Activated gamma-delta T cell treated with anti-CD3 and anti-CD28 coated beads, Interleukin-2, amount 50 U/mL, for 16 hours (primary cell): ENCODE data around the gene AGPAT2.
"Not testable (repeated sequence)": the region's sequence is repeated elsewhere in the genome, so short reads cannot be mapped to it uniquely, and the experiment has no call there.

Experiments used
- DNase-seq: peaks from one replicate; pipeline ENCODE4 v3.0.0-alpha.2; 2020; ENCODE audit warnings: low read depth

Gene AGPAT2

DNA sequence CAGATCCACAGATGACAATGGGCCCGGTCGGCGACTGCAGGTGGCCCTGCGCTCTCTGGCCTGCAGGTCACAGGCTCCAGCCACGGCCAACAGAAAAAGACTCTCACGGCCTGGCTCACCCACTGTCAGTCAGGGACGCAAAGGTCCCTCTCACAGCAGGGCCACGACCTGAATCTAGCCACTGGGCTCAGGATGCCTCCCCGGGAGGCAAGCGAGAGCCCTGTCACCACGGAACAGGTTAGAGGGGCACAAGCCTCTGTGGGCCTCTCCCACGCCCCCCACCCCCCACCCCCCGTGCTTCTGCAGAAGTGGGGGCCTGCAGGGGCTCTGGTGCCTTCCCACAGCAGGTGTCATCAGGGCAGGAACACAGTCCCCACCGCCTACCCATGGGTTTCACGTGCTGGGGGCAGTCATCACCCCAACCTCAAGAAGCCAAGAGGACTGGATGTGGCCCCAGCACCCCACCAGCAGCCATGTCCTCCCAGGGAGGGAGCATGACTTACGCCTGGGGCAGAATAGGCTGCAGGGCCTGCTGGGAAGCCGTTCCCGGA is 41.8 kb downstream of the AGPAT2 start:
- DNase-seq, result no peak

DNA sequence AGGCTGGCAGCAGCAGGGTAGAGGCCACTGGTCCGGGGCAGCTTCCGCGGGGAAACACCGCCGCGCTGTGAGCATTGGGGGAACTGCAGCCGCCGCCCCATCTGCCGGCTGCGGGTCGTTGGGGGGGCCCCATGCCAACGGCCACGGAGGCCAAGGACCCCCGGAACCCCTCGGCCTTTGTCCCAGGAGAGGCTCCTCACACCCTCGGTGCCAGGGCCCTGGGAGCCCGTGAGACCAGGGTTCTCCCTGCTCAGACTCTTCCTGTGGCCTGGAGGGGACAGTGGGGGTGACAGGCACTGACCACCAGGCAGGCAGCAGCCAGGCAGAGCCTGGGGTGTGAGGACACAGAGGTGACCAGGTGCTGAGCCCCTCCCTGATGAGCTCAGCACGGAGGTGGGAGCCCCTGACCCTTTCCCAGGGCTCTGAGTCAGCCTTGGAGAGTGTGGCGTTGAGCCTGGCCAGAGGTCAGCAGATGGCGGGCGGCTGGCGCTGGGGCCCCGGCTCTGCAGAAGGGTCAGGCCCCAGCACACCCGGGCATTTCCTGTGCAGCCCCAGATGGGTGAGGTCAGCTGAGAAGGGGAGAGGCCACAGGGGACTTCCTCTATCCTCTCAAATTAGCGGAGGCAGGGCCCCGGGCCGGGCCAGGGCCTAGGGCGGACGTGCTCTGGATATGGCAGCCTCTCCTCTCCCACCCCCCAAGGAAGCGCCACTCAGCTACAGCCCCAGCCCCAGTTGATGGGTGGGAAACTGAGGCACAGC is 42.5 kb downstream of the AGPAT2 start:
- DNase-seq, result peak; percentile 46

GRCh38 chr9:136644343-136644592 is 43.0 kb downstream of the AGPAT2 start:
- DNase-seq, result no peak

GRCh38 chr9:136643596-136644342 is 43.5 kb downstream of the AGPAT2 start:
- no peak for DNase-seq

GRCh38 chr9:136642439-136642921 is 44.8 kb downstream of the AGPAT2 start:
- DNase-seq, result no peak

DNA sequence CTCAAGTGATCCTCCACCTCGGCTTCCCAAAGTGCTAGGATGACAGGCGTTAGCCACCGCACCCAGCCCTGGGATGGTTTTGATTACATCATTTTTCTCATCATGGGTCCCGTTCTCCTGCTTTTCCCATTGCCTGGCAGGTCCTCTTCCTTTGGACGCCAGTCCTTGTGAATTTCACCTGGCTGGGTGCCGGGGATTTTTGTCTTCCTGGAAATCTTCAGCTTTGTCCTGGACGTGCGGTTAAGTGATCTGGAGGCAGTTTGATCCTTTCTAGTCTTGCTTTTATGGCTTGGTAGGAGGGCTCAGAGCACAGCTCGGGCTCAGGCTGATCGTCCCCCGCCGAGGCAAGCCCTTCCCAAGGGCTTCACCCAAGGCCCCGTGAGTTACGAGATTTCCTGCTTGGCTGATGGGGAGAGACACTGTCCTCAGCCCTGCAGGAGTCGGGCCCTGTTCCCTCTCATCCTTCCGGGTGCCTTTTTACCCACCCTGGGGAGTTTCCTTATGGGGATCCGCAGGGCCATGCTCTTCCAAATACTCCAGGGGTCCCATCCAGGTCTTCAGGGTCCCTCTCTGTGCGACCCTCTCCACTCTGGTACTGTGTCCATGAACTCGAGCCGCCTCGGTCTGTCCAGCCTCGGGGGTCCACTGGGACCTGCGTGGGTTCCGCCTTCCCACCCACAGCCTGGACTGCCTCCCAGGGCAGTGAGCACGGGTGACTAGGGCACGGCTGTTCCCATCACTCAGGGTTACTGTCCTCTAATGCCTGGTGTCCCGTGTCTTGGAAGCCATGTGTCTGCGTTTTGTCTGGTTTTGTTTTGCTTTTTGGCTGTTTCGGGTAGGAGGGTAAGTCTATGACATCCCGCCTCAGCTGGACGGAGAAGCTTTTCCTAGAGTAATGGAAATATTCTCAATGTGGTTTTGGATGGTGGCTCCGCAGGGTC is 46.8 kb downstream of the AGPAT2 start:
- DNase-seq, result no peak

GRCh38 chr9:136634904-136635303 is 52.4 kb downstream of the AGPAT2 start:
- DNase-seq, result no peak

DNA sequence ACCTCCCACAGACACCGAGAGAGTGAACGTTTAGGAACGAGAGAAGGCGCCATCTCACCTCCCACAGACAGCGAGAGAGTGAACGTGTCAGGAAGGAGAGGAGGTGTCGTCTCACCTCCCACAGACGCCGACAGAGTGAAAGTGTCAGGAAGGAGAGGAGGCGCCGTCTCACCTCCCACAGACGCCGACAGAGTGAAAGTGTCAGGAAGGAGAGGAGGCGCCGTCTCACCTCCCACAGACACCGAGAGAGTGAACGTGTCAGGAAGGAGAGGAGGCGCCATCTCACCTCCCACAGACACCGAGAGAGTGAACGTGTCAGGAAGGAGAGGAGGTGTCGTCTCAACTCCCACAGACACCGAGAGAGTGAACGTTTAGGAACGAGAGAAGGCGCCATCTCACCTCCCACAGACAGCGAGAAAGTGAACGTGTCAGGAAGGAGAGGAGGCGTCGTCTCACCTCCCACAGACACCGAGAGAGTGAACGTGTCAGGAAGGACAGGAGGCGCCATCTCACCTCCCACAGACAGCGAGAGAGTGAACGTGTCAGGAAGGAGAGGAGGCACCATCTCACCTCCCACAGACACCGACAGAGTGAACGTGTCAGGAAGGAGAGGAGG is 54.7 kb downstream of the AGPAT2 start:
- DNase-seq, result not testable (repeated sequence)

DNA sequence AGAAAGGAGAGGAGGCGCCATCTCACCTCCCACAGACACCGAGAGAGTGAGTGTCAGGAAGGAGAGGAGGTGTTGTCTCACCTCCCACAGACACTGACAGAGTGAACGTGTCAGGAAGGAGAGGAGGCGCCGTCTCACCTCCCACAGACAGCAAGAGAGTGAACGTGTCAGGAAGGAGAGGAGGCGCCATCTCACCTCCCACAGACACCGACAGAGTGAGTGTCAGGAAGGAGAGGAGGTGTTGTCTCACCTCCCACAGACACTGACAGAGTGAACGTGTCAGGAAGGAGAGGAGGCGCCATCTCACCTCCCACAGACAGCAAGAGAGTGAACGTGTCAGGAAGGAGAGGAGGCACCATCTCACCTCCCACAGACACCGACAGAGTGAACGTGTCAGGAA is 55.2 kb downstream of the AGPAT2 start:
- not testable (repeated sequence) for DNase-seq

DNA sequence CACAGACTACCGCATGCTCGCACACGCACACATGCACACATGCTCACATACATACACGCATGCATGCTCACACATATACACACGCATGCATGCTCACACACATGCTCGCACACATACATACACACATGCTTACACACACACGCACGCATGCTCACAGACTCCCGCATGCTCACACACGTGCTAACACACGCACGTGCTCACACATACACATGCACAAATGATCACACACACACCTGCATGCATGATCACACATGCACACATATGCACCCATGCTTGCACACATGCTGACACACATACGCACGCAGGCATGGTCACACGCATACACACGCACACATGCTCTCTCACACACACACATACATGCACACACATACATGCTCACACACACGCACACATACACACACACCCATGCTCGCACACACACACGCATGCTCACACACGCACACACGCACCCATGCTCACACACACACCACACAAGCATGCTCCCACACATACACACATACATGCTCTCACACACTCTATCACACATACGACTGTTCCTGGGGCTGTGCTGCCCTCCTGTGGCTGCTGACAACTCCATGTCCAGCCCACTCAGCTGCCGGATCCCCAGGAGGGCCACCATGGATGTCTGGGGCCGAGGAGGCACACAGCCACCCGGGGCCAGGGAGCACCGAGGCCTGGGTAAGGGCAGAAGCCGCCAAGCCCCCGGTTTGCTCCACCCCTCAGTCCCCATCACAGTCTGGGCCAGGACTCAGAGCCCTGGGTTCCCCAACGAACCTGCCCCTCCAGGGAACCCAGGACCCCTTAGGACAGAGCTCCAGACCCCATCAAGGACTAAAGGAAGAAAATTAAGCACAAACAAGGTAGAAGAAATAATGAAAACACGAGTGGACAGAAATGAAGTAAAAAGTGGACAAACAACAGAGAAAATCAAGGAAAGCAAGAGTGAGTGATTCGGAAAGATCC is 55.9 kb downstream of the AGPAT2 start:
- peak; percentile 63 for DNase-seq

GRCh38 chr9:136630662-136630992 is 56.6 kb downstream of the AGPAT2 start:
- DNase-seq, result no peak

DNA sequence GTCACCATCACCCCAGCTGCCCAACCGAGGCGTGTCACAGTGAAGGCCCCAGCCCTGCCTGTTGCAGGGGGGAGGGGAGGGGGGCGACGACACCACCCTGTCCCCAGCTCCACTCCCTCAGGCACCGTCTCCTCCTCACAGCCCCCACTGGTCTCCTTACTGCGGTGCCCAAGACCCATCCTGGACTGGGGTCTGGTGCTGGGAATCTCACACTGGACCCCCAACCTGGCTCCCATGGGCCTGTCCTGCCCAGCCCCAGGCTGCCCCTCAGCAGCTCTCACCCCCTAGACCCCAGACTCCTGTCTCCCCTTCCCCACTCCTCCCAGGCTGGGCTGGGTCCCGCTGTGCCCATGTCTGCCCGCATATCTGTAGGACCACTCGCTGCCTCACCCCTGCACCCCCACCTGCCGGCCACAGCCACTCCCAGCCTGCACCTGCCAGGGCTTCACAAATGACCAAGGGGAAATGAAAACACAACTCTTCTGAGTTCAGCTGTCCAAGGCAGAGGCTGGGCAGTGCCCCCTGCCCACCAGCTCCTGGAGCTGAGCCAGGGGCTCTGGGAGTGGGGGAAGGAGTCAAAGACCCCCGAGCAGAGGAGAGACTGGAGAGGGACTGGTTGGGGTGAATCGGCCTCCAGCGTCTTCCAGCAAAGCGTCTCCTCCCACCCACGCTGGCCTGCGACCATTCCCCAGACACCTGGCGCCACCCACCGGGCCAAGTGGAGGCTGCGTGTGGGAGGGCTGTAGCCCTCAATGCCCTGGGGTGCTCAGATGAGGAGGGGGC is 57.2 kb downstream of the AGPAT2 start:
- peak; percentile 24 for DNase-seq

- DNase-seq, result no peak
Measured at GRCh38 chr9:136629001-136629878, 58.0 kb downstream of the AGPAT2 start.

DNA sequence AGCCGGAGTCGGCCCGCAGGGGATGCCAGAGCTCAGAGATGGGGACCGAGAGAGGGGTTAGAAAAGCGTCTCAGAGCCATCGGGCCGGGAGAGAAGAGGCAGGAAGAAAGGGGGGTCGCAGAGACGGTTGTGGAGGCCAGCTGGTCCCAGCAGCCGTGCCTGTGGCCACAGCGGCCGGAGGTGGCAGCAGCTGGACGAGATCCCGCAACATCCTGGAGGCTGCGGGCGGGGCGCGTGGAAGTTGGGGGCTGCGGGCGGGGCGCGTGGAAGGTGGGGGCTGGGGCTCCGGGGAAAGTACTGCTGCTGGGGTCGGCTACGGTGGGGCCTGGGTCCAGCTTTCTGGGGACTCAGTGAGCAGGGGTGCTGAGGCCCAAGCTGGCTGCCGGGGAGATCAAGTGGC is 59.0 kb downstream of the AGPAT2 start:
- no peak for DNase-seq

DNA sequence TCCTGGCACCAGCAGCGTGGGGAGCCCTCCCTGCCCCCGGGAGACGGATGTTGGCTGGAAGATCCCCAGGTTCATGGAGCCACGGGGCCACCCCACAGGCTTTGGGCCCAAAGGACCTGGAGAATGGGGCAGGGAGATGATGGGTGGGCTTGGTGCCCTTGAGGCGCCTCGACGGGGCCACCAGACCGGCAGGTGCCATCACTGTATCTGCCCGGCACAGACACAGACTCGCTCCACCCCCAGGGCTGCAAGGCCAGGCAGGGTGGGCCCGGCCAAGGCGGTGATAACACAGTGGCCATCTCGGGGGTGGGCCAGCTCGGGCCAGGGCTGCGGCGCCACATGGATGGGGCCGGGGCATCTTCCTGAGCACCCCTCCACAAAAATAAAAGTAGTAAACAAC is 59.6 kb downstream of the AGPAT2 start:
- DNase-seq, result no peak

DNA sequence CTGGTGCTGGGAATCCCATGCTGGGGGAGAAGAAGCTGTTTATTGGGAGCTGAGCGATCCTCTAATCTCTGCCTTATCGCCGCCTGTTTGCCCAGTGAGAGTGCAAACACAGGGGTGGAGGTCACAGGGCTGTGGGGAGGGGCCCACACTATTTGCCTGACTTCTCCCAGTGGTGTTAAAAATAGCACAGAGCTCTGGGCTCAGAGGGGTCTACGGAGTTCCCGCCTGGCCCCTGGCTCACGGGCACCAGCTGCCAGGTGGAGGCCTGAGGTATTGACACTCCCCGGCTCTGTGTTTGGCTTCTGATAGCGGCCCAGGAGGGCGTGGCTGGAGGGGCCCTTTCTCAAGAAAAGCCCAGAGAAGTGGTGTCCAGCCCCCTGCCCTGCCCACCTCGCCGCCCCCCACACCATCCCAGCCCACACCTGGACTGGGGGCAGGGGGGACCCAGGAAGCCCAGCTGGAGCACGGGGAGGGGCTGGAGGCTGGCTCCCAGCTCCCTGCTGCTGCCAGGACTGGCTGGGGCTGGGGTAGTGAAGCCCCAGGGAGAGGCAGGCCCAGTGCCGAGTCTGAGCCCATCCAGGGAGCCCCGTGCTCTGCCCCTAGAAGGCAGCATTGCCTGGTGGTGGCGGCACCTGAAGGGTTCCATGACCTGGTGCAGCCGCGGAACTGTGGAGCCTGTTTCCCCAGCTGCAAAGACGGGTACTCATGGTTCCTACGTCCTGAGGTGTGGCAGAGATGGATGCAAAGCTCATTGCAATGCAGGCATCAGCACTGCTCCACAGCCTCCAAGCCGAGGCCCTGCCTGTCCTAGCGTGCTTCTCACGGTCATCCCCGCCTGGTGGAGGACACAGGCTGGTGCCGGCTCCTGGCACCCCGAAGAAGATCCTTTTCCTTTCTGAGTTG is 60.3 kb downstream of the AGPAT2 start:
- no peak for DNase-seq

DNA sequence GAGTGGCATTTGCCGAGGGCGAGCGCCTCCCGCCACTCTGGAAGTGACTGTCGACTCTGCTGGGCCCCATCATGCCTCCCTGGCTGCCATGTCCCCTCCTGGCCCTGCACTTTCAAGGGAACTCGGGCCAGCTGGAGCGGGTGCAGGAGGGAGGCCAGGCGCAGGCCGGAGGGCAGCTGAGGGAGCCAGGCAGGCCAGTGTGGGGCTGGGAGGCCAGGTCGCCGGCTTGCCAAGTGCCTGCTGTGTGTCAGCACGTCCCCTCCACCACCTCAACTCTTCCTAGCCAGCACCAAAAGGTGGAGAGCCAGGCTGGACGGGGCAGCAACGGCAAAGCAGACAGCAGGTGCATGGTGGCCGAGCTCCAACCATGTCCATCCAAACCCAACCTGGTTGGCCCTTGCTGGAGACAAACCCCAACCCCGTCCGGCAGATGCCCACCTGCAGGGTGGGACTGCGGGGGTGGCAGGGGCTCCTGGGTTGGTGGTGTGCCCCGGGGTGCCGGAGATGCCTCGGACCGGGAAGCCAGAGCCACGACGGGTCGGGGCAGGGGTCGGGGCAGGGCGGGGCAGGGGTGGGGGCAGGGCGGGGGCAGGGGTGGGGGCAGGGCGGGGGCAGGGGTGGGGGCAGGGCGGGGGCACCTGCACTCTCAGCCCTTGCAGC is 61.1 kb downstream of the AGPAT2 start:
- DNase-seq, result no peak
